HepG2 (cell line): Measurements from ENCODE around the gene RRP12. TPM values are rescaled to one million over a fixed set of nuclear protein-coding genes. Genes with fewer than 3 reads are reported as not detected.
A peak's percentile ranks its signal among the peaks of the same experiment; 100 is the strongest.

Experiments used
- PAF1 ChIP-seq: IDR thresholded peaks from 2 replicates; pipeline ENCODE4 v1.6.1; 2016; ENCODE audit warnings: missing genetic modification reagents, missing compliant biosample characterization
- PHF20 ChIP-seq: sonication (generic); formaldehyde crosslinking; IDR thresholded peaks from 2 replicates; pipeline ENCODE4 v1.5.0; 2020; ENCODE audit warnings: mild to moderate bottlenecking, missing genetic modification reagents
- TARDBP ChIP-seq: sonication (generic); formaldehyde crosslinking; IDR thresholded peaks from 2 replicates; pipeline ENCODE4 v1.8.0; 2022; ENCODE audit warnings: mild to moderate bottlenecking, missing genetic modification reagents
- TBP ChIP-seq: sonication (generic); formaldehyde crosslinking; IDR thresholded peaks from 2 replicates; pipeline ENCODE4 v1.5.0; 2020; ENCODE audit warnings: missing genetic modification reagents
- ZBTB1 ChIP-seq: sonication (generic); formaldehyde crosslinking; IDR thresholded peaks from 2 replicates; pipeline ENCODE4 v1.4.0; 2020; ENCODE audit warnings: missing genetic modification reagents, borderline replicate concordance
- polyA plus RNA-seq, 8 experiments: library from polyadenylated mRNA; depleted of rRNA in 3 of 8; stranded (reverse) in 7 of 8; unstranded in 1 of 8; fragments of >200 nt; fragmentation: Illumina TruSeq in 4 of 8; extraction: Trizol in 4 of 8; gene quantifications; 2 replicates each; pipeline versions ENCODE4 v1.2.1 to v1.2.3, GENCODE V29; 2011 to 2016; ENCODE audit warnings: low read depth in 4 of 8, missing spikeins in 1 of 8, mixed read lengths in 1 of 8; ENCODE audit not compliant: insufficient read depth in 1 of 8
- total RNA-seq, 5 experiments: library from RNA; depleted of rRNA; stranded (reverse); fragments of >200 nt; fragmentation: Illumina TruSeq; extraction: Trizol; gene quantifications; 2 replicates each; pipeline ENCODE4 v1.2.3, GENCODE V29; 2016; ENCODE audit warnings: low read depth in 1 of 5
- TF ChIP-seq, protein P1 (sequence below), 2 experiments: fragments of 450-650 bp in 1 of 2; sonication (generic) in 1 of 2; formaldehyde crosslinking; IDR thresholded peaks; 2 replicates each; pipeline versions ENCODE4 v1.5.0 to v1.8.0; 2020 to 2022; ENCODE audit warnings: mild to moderate bottlenecking in 1 of 2, missing genetic modification reagents in 1 of 2
- TF ChIP-seq, protein P2 (sequence below), 2 experiments: IDR thresholded peaks; 2 replicates each; pipeline ENCODE4 v1.6.1; 2011 to 2012; ENCODE audit warnings: low read length in 2 of 2, borderline replicate concordance in 1 of 2, low read depth in 1 of 2, mild to moderate bottlenecking in 1 of 2, moderate library complexity in 1 of 2
- TF ChIP-seq, protein P3 (sequence below): IDR thresholded peaks from 2 replicates; pipeline ENCODE4 v1.6.1; 2016; ENCODE audit warnings: mild to moderate bottlenecking, missing biosample characterization, missing genetic modification reagents
- TF ChIP-seq, protein P4 (sequence below), 2 experiments: fragments of 450-650 bp in 1 of 2; sonication (generic) in 1 of 2; formaldehyde crosslinking in 1 of 2; IDR thresholded peaks; 2 replicates each; pipeline versions ENCODE4 v1.6.1 to v1.8.0; 2016 to 2022; ENCODE audit warnings: antibody characterized with exemption in 1 of 2, mild to moderate bottlenecking in 1 of 2, missing genetic modification reagents in 1 of 2
- TF ChIP-seq, protein P5 (sequence below): sonication (generic); formaldehyde crosslinking; IDR thresholded peaks from 2 replicates; pipeline ENCODE4 v1.4.0; 2020; ENCODE audit warnings: missing genetic modification reagents, borderline replicate concordance

The RRP12 gene
- total and polyA plus RNA-seq, 2 of the 13 experiments (the other 11 are each of a cell fraction or from before 2014, with no cell fraction given): 13.2 to 39.4 TPM

DNA sequence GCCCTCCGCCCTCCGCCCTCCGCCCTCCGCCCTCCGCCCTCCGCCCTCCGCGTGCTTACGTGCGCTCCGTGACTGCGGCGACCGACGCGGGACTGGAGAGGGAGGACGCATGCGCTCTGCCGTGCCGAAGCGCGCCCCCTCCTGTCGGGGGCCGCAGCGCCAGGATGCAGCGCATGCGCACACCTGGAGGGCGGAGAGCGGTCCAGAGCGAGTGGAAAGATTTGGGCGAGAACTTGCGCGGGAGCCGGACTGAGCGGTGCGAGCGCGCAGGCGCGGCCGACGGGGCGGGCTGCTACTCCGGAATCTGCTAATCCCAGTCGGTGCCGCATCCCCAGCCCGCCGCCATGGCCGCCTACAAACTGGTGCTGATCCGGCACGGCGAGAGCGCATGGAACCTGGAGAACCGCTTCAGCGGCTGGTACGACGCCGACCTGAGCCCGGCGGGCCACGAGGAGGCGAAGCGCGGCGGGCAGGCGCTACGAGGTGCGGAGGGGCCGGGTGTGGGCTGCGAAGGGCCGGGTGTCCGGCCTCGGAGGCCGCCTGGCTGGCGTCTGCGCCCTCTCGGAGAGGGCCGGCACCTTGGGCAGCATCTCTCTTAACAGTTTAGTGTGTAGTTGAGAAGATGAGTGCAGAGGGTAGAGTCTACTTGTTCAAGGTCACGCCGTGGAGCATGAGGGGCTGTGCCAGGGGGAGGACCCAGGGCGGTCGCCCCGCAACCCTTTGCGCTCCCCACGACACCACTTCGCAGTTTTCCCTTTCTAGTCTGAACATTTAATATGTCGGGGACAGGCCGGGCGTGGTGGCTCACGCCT lies 25.0 kb upstream of the RRP12 start, which contains the start of gene PGAM1 (continued):
- TF ChIP-seq, protein P1, sequence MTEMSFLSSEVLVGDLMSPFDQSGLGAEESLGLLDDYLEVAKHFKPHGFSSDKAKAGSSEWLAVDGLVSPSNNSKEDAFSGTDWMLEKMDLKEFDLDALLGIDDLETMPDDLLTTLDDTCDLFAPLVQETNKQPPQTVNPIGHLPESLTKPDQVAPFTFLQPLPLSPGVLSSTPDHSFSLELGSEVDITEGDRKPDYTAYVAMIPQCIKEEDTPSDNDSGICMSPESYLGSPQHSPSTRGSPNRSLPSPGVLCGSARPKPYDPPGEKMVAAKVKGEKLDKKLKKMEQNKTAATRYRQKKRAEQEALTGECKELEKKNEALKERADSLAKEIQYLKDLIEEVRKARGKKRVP (CRISPR knock-in tag; IDR thresholded peaks at IDR 0.05): 0 out of 4 replicates have a peak, but pooled peaks of 1 of the 2 experiments have one; percentile 53
- TF ChIP-seq, protein P2, sequence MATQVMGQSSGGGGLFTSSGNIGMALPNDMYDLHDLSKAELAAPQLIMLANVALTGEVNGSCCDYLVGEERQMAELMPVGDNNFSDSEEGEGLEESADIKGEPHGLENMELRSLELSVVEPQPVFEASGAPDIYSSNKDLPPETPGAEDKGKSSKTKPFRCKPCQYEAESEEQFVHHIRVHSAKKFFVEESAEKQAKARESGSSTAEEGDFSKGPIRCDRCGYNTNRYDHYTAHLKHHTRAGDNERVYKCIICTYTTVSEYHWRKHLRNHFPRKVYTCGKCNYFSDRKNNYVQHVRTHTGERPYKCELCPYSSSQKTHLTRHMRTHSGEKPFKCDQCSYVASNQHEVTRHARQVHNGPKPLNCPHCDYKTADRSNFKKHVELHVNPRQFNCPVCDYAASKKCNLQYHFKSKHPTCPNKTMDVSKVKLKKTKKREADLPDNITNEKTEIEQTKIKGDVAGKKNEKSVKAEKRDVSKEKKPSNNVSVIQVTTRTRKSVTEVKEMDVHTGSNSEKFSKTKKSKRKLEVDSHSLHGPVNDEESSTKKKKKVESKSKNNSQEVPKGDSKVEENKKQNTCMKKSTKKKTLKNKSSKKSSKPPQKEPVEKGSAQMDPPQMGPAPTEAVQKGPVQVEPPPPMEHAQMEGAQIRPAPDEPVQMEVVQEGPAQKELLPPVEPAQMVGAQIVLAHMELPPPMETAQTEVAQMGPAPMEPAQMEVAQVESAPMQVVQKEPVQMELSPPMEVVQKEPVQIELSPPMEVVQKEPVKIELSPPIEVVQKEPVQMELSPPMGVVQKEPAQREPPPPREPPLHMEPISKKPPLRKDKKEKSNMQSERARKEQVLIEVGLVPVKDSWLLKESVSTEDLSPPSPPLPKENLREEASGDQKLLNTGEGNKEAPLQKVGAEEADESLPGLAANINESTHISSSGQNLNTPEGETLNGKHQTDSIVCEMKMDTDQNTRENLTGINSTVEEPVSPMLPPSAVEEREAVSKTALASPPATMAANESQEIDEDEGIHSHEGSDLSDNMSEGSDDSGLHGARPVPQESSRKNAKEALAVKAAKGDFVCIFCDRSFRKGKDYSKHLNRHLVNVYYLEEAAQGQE (IDR thresholded peaks at IDR 0.05; ENCODE audit: borderline replicate concordance in 1 of 2, low read depth in 1 of 2, low read length in 2 of 2): no peak; a peak in 1 of 4 replicates
- TF ChIP-seq TBP (CRISPR knock-in tag) (no peak), PAF1 (CRISPR knock-in tag) (no peak), ZBTB1 (CRISPR knock-in tag) (no peak), TARDBP (CRISPR knock-in tag) (peak; percentile 45; the same call in 1 of the 2 replicates), PHF20 (CRISPR knock-in tag) (peak; percentile 52)
- TF ChIP-seq, protein P3, sequence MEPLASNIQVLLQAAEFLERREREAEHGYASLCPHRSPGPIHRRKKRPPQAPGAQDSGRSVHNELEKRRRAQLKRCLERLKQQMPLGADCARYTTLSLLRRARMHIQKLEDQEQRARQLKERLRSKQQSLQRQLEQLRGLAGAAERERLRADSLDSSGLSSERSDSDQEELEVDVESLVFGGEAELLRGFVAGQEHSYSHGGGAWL (CRISPR knock-in tag): peak; percentile 78
- TF ChIP-seq, protein P4, sequence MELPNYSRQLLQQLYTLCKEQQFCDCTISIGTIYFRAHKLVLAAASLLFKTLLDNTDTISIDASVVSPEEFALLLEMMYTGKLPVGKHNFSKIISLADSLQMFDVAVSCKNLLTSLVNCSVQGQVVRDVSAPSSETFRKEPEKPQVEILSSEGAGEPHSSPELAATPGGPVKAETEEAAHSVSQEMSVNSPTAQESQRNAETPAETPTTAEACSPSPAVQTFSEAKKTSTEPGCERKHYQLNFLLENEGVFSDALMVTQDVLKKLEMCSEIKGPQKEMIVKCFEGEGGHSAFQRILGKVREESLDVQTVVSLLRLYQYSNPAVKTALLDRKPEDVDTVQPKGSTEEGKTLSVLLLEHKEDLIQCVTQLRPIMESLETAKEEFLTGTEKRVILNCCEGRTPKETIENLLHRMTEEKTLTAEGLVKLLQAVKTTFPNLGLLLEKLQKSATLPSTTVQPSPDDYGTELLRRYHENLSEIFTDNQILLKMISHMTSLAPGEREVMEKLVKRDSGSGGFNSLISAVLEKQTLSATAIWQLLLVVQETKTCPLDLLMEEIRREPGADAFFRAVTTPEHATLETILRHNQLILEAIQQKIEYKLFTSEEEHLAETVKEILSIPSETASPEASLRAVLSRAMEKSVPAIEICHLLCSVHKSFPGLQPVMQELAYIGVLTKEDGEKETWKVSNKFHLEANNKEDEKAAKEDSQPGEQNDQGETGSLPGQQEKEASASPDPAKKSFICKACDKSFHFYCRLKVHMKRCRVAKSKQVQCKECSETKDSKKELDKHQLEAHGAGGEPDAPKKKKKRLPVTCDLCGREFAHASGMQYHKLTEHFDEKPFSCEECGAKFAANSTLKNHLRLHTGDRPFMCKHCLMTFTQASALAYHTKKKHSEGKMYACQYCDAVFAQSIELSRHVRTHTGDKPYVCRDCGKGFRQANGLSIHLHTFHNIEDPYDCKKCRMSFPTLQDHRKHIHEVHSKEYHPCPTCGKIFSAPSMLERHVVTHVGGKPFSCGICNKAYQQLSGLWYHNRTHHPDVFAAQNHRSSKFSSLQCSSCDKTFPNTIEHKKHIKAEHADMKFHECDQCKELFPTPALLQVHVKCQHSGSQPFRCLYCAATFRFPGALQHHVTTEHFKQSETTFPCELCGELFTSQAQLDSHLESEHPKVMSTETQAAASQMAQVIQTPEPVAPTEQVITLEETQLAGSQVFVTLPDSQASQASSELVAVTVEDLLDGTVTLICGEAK (IDR thresholded peaks at IDR 0.05): no peak
- TF ChIP-seq, protein P4 (CRISPR knock-in tag; IDR thresholded peaks at IDR 0.05): no peak
- TF ChIP-seq, protein P5, sequence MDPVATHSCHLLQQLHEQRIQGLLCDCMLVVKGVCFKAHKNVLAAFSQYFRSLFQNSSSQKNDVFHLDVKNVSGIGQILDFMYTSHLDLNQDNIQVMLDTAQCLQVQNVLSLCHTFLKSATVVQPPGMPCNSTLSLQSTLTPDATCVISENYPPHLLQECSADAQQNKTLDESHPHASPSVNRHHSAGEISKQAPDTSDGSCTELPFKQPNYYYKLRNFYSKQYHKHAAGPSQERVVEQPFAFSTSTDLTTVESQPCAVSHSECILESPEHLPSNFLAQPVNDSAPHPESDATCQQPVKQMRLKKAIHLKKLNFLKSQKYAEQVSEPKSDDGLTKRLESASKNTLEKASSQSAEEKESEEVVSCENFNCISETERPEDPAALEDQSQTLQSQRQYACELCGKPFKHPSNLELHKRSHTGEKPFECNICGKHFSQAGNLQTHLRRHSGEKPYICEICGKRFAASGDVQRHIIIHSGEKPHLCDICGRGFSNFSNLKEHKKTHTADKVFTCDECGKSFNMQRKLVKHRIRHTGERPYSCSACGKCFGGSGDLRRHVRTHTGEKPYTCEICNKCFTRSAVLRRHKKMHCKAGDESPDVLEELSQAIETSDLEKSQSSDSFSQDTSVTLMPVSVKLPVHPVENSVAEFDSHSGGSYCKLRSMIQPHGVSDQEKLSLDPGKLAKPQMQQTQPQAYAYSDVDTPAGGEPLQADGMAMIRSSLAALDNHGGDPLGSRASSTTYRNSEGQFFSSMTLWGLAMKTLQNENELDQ (CRISPR knock-in tag): no peak
